ENCODE data around the gene ZNF253. TPM values are rescaled to one million over a fixed set of nuclear protein-coding genes. Genes with fewer than 3 reads are reported as not detected.
A peak's percentile ranks its signal among the peaks of the same experiment; 100 is the strongest.
"Not testable (repeated sequence)": the region's sequence is repeated elsewhere in the genome, so short reads cannot be mapped to it uniquely, and the experiment has no call there.

ZNF253 gene
- polyA plus RNA-seq, 2 donors = 1.5 to 1.8 TPM

DNA sequence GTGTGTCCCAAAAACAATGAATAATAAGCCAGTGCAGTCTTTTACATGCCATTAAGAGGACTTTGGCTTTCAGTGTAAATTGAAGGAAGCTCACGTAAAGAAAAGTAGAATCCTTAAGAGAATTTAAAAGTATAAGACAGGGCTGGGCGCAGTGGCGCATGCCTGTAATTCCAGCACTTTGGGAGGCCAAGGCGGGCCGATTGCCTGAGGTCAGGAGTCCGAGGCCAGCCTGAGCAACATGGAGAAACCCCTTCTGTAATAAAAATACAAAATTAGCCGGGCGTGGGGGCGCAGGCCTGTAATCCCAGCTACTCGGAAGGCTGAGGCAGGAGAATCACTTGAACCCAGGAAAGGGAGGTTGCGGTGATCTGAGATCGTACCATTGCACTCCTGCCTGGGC, 17.9 kb upstream of the ZNF253 start:
- no peaks in the 10 kb centered on the region for H3K4me1 ChIP-seq (ENCODE audit: control insufficient read depth in 2 of 2, insufficient read depth in 2 of 2, low read length in 1 of 2)
- H3K4me3 ChIP-seq (ENCODE audit: low read depth in 1 of 2, low read length in 2 of 2) = no peak overlapping the region
- no peak overlapping the region for H3K27ac ChIP-seq (ENCODE audit: low read depth in 2 of 2, low read length in 1 of 2)
- H3K36me3 ChIP-seq (ENCODE audit: control insufficient read depth in 2 of 2, insufficient read depth in 2 of 2, low read length in 1 of 2) = no peaks in the 10 kb centered on the region
- H3K9me3 ChIP-seq (ENCODE audit: control insufficient read depth in 2 of 2, insufficient read depth in 1 of 2, low read depth in 1 of 2, low read length in 1 of 2) = peaks cover 0 to 6% of the 10 kb centered on the region in 2 donors
- no peaks in the 10 kb centered on the region for H3K27me3 ChIP-seq (ENCODE audit: control insufficient read depth in 1 of 2, insufficient read depth in 2 of 2, low read length in 2 of 2)
- 96% methylated on average over 12 of the region's 12 CpGs for WGBS, 2 donors

DNA sequence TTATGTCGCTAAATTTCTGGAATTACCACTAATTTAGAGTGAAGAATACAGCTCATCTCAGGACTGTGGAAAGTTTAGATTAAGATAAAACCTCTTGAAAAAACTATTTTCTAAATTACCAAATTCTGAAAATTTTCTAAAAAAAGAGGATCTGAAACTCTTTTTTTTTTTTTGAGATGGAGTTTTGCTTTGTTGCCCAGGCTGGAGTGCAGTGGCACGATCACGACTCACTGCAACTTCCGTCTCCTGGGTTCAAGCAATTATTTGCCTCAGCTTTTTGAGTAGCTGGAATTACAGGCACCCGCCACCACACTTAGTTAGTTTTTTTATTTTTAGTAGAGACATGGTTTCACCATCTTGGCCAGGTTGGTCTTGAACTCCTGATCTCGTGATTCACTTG, 16.6 kb upstream of the ZNF253 start:
- H3K9me3 ChIP-seq (ENCODE audit: control insufficient read depth in 2 of 2, insufficient read depth in 1 of 2, low read depth in 1 of 2, low read length in 1 of 2) = peaks cover 0 to 6% of the 10 kb centered on the region in 2 donors
- H3K4me3 ChIP-seq (ENCODE audit: low read depth in 1 of 2, low read length in 2 of 2) = no peak overlapping the region
- WGBS, 2 donors = 93 to 94% methylated on average over 6 of the region's 6 CpGs
- no peaks in the 10 kb centered on the region for H3K36me3 ChIP-seq (ENCODE audit: control insufficient read depth in 2 of 2, insufficient read depth in 2 of 2, low read length in 1 of 2)
- no peaks in the 10 kb centered on the region for H3K4me1 ChIP-seq (ENCODE audit: control insufficient read depth in 2 of 2, insufficient read depth in 2 of 2, low read length in 1 of 2)
- no peaks in the 10 kb centered on the region for H3K27me3 ChIP-seq (ENCODE audit: control insufficient read depth in 1 of 2, insufficient read depth in 2 of 2, low read length in 2 of 2)
- H3K27ac ChIP-seq (ENCODE audit: low read depth in 2 of 2, low read length in 1 of 2) = no peak overlapping the region

- not testable (repeated sequence) for H3K4me3 ChIP-seq (ENCODE audit: low read depth in 1 of 2, low read length in 2 of 2); H3K27me3 ChIP-seq (ENCODE audit: control insufficient read depth in 1 of 2, insufficient read depth in 2 of 2, low read length in 2 of 2); H3K27ac ChIP-seq (ENCODE audit: low read depth in 2 of 2, low read length in 1 of 2); H3K36me3 ChIP-seq (ENCODE audit: control insufficient read depth in 2 of 2, insufficient read depth in 2 of 2, low read length in 1 of 2); H3K4me1 ChIP-seq (ENCODE audit: control insufficient read depth in 2 of 2, insufficient read depth in 2 of 2, low read length in 1 of 2); H3K9me3 ChIP-seq (ENCODE audit: control insufficient read depth in 2 of 2, insufficient read depth in 1 of 2, low read depth in 1 of 2, low read length in 1 of 2)
- 74 to 75% methylated on average over 2 of the region's 2 CpGs for WGBS, 2 donors
Observed at GRCh38 chr19:19851740-19852139, 13.9 kb upstream of the ZNF253 start.

DNA sequence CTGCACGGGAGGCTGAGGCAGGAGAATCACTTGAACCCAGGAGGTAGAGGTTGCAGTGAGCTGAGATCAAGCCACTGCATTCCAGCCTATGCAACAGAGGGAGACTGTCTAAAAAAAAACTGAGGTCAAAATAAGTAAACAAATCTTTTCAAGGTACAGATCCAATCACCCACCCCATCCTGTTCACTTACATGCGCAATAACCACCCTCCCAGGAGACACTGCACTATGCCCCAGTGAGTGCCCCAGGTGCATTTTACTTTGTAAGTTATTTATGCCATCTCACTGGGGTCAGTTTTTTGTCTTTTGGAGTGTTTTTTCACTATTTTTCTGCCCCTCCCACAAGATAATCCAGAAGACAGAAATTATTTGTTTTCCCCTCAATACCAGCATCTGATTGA, 6.9 kb upstream of the ZNF253 start:
- no peaks in the 10 kb centered on the region for H3K36me3 ChIP-seq (ENCODE audit: control insufficient read depth in 2 of 2, insufficient read depth in 2 of 2, low read length in 1 of 2)
- no peaks in the 10 kb centered on the region for H3K27me3 ChIP-seq (ENCODE audit: control insufficient read depth in 1 of 2, insufficient read depth in 2 of 2, low read length in 2 of 2)
- no peak overlapping the region for H3K4me3 ChIP-seq (ENCODE audit: low read depth in 1 of 2, low read length in 2 of 2)
- H3K9me3 ChIP-seq (ENCODE audit: control insufficient read depth in 2 of 2, insufficient read depth in 1 of 2, low read depth in 1 of 2, low read length in 1 of 2) = peaks cover 0 to 3% of the 10 kb centered on the region in 2 donors
- WGBS, 2 donors = 87 to 92% methylated on average over 2 of the region's 2 CpGs
- H3K27ac ChIP-seq (ENCODE audit: low read depth in 2 of 2, low read length in 1 of 2) = no peak overlapping the region
- no peaks in the 10 kb centered on the region for H3K4me1 ChIP-seq (ENCODE audit: control insufficient read depth in 2 of 2, insufficient read depth in 2 of 2, low read length in 1 of 2)

- no peak overlapping the region for H3K27ac ChIP-seq (ENCODE audit: low read depth in 2 of 2, low read length in 1 of 2)
- no peak overlapping the region for H3K4me3 ChIP-seq (ENCODE audit: low read depth in 1 of 2, low read length in 2 of 2)
- peaks cover 0 to 3% of the 10 kb centered on the region in 2 donors for H3K9me3 ChIP-seq (ENCODE audit: control insufficient read depth in 2 of 2, insufficient read depth in 1 of 2, low read depth in 1 of 2, low read length in 1 of 2)
- no peaks in the 10 kb centered on the region for H3K36me3 ChIP-seq (ENCODE audit: control insufficient read depth in 2 of 2, insufficient read depth in 2 of 2, low read length in 1 of 2)
- 20% methylated on average over 29 of the region's 29 CpGs for WGBS, 2 donors
- H3K4me1 ChIP-seq (ENCODE audit: control insufficient read depth in 2 of 2, insufficient read depth in 2 of 2, low read length in 1 of 2) = no peaks in the 10 kb centered on the region
- H3K27me3 ChIP-seq (ENCODE audit: control insufficient read depth in 1 of 2, insufficient read depth in 2 of 2, low read length in 2 of 2) = no peaks in the 10 kb centered on the region
Observed at GRCh38 chr19:19860756-19861390, 4.8 kb upstream of the ZNF253 start.

DNA sequence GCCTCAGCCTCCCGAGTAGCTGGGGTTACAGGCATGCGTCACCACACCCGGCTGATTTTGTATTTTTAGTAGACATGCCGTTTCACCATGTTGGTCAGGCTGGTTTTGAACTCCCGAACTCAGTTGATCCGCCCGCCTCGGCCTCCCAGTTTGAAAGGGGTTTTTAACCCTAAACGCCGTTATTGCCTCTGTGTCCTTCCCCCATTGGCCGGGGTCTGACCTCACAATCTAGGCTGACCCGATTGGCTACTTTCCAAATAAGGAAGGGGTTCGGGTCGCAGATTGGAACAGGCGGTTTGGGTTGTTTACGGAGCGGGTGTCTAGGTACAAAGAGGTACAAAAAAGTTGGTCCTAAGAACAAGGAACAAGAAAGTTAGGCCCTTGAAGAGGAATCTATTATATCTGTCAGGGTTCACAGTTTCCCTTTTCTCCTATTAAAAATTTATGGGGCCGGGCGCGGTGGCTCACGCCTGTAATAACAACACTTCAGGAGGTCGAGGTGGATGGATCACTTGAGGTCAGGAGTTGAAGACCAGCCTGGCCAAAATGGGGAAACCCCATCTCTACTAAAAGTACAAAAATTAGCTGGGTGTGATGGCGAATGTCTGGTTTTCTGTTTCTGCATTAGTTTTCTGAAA, 1.0 kb downstream of the ZNF253 start:
- Histone ChIP-seq H3K9me3 (ENCODE audit: control insufficient read depth in 2 of 2, insufficient read depth in 1 of 2, low read depth in 1 of 2, low read length in 1 of 2) (no peaks in the 10 kb centered on the region), H3K4me3 (ENCODE audit: low read depth in 1 of 2, low read length in 2 of 2) (peak overlapping the region; percentile 81 to 96), H3K27ac (ENCODE audit: low read depth in 2 of 2, low read length in 1 of 2) (peak overlapping the region; percentile 96 to 98), H3K4me1 (ENCODE audit: control insufficient read depth in 2 of 2, insufficient read depth in 2 of 2, low read length in 1 of 2) (no peaks in the 10 kb centered on the region), H3K36me3 (ENCODE audit: control insufficient read depth in 2 of 2, insufficient read depth in 2 of 2, low read length in 1 of 2) (no peaks in the 10 kb centered on the region), H3K27me3 (ENCODE audit: control insufficient read depth in 1 of 2, insufficient read depth in 2 of 2, low read length in 2 of 2) (no peaks in the 10 kb centered on the region)
- WGBS, 2 donors = 5 to 8% methylated on average over 23 of the region's 23 CpGs

GRCh38 chr19:19870086-19870485, 4.4 kb downstream of the ZNF253 start:
- not testable (repeated sequence) for H3K27me3 ChIP-seq (ENCODE audit: control insufficient read depth in 1 of 2, insufficient read depth in 2 of 2, low read length in 2 of 2); H3K9me3 ChIP-seq (ENCODE audit: control insufficient read depth in 2 of 2, insufficient read depth in 1 of 2, low read depth in 1 of 2, low read length in 1 of 2); H3K36me3 ChIP-seq (ENCODE audit: control insufficient read depth in 2 of 2, insufficient read depth in 2 of 2, low read length in 1 of 2); H3K4me3 ChIP-seq (ENCODE audit: low read depth in 1 of 2, low read length in 2 of 2); H3K4me1 ChIP-seq (ENCODE audit: control insufficient read depth in 2 of 2, insufficient read depth in 2 of 2, low read length in 1 of 2); H3K27ac ChIP-seq (ENCODE audit: low read depth in 2 of 2, low read length in 1 of 2)
- 87% methylated on average over 5 of the region's 5 CpGs for WGBS, 2 donors

GRCh38 chr19:19871932-19872331, 6.2 kb downstream of the ZNF253 start:
- H3K4me1 ChIP-seq (ENCODE audit: control insufficient read depth in 2 of 2, insufficient read depth in 2 of 2, low read length in 1 of 2) = no peaks in the 10 kb centered on the region
- no peak overlapping the region for H3K4me3 ChIP-seq (ENCODE audit: low read depth in 1 of 2, low read length in 2 of 2)
- H3K27me3 ChIP-seq (ENCODE audit: control insufficient read depth in 1 of 2, insufficient read depth in 2 of 2, low read length in 2 of 2) = no peaks in the 10 kb centered on the region
- H3K27ac ChIP-seq (ENCODE audit: low read depth in 2 of 2, low read length in 1 of 2) = no peak overlapping the region
- peaks cover 0 to 6% of the 10 kb centered on the region in 2 donors for H3K9me3 ChIP-seq (ENCODE audit: control insufficient read depth in 2 of 2, insufficient read depth in 1 of 2, low read depth in 1 of 2, low read length in 1 of 2)
- WGBS, 2 donors = 89 to 90% methylated on average over 3 of the region's 3 CpGs
- H3K36me3 ChIP-seq (ENCODE audit: control insufficient read depth in 2 of 2, insufficient read depth in 2 of 2, low read length in 1 of 2) = peaks cover 0 to 3% of the 10 kb centered on the region in 2 donors

DNA sequence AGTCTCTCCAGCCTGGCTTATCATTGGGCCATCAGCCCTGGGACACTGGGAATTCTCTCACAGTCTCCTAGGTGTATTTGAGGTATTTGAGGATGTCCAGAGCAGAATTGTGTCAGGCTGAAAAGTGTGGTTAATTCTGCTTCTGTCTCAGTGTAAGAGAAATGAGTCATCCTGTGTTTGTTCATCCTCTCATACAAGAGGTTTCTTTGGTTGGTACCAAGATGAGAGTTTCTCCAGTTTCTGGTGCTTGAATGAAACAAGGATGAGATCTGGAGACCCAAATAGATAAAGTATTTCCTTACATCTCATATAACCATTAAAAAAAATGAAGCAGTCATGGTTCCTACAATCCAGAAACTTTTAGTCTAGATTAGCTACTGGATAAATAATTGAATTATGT, 7.7 kb downstream of the ZNF253 start:
- Histone ChIP-seq H3K27me3 (ENCODE audit: control insufficient read depth in 1 of 2, insufficient read depth in 2 of 2, low read length in 2 of 2) (no peaks in the 10 kb centered on the region), H3K4me1 (ENCODE audit: control insufficient read depth in 2 of 2, insufficient read depth in 2 of 2, low read length in 1 of 2) (no peaks in the 10 kb centered on the region), H3K36me3 (ENCODE audit: control insufficient read depth in 2 of 2, insufficient read depth in 2 of 2, low read length in 1 of 2) (peaks cover 0 to 3% of the 10 kb centered on the region in 2 donors), H3K9me3 (ENCODE audit: control insufficient read depth in 2 of 2, insufficient read depth in 1 of 2, low read depth in 1 of 2, low read length in 1 of 2) (peaks cover 0 to 6% of the 10 kb centered on the region in 2 donors), H3K27ac (ENCODE audit: low read depth in 2 of 2, low read length in 1 of 2) (no peak overlapping the region), H3K4me3 (ENCODE audit: low read depth in 1 of 2, low read length in 2 of 2) (no peak overlapping the region)

GRCh38 chr19:19877724-19878123, 12.0 kb downstream of the ZNF253 start:
- Histone ChIP-seq H3K36me3 (ENCODE audit: control insufficient read depth in 2 of 2, insufficient read depth in 2 of 2, low read length in 1 of 2) (peaks cover 0 to 7% of the 10 kb centered on the region in 2 donors), H3K27me3 (ENCODE audit: control insufficient read depth in 1 of 2, insufficient read depth in 2 of 2, low read length in 2 of 2) (no peaks in the 10 kb centered on the region), H3K4me1 (ENCODE audit: control insufficient read depth in 2 of 2, insufficient read depth in 2 of 2, low read length in 1 of 2) (no peaks in the 10 kb centered on the region), H3K27ac (ENCODE audit: low read depth in 2 of 2, low read length in 1 of 2) (no peak overlapping the region), H3K9me3 (ENCODE audit: control insufficient read depth in 2 of 2, insufficient read depth in 1 of 2, low read depth in 1 of 2, low read length in 1 of 2) (peaks cover 0 to 11% of the 10 kb centered on the region in 2 donors), H3K4me3 (ENCODE audit: low read depth in 1 of 2, low read length in 2 of 2) (no peak overlapping the region)
- WGBS, 2 donors = 69 to 81% methylated on average over 4 of the region's 4 CpGs
